GM19035 (cell line): ENCODE measurements around the gene TMOD1.

Experiments
- ATAC-seq: cut with Tn5 transposase; IDR thresholded peaks from one replicate; pipeline ENCODE4 v1.9.1; 2021; ENCODE audit not compliant: unreplicated experiment

TMOD1 gene

GRCh38 chr9:97629156-97629555 lies 127.7 kb downstream of the TMOD1 start:
- ATAC-seq = no peak

GRCh38 chr9:97630591-97630990 lies 129.1 kb downstream of the TMOD1 start:
- ATAC-seq = no peak

GRCh38 chr9:97632248-97632984 lies 130.9 kb downstream of the TMOD1 start:
- ATAC-seq = peak; percentile 10

GRCh38 chr9:97632985-97633858 lies 131.8 kb downstream of the TMOD1 start, which contains the start of the genes NCBP1 and TSTD2:
TSS of gene NCBP1 (plus strand) at chr9:97633821. CDS start at chr9:97633882, 61 bp downstream.
TSS of gene TSTD2 (minus strand) at chr9:97633368. CDS start at chr9:97627562, 5,806 bp downstream.
- peak; percentile 82 for ATAC-seq

GRCh38 chr9:97633859-97634490 lies 132.5 kb downstream of the TMOD1 start:
- ATAC-seq = peak; percentile 5

- ATAC-seq = no peak
Measured at GRCh38 chr9:97635026-97635425, 133.6 kb downstream of the TMOD1 start.

- no peak for ATAC-seq
Measured at GRCh38 chr9:97636903-97637302, 135.4 kb downstream of the TMOD1 start.

GRCh38 chr9:97638666-97639065 lies 137.2 kb downstream of the TMOD1 start:
- no peak for ATAC-seq

- no peak for ATAC-seq
Measured at GRCh38 chr9:97640325-97640724, 138.9 kb downstream of the TMOD1 start.

GRCh38 chr9:97645720-97646119 lies 144.3 kb downstream of the TMOD1 start:
- no peak for ATAC-seq

- ATAC-seq = no peak
Measured at GRCh38 chr9:97647996-97648395, 146.5 kb downstream of the TMOD1 start.
